CD4-positive, alpha-beta memory T cell (primary cell): ENCODE measurements around the gene PXDN. TPM values are rescaled to one million over a fixed set of nuclear protein-coding genes. Genes with fewer than 3 reads are reported as not detected.
"Not testable (repeated sequence)": the region's sequence is repeated elsewhere in the genome, so short reads cannot be mapped to it uniquely, and the experiment has no call there.

ENCODE experiments used
- CTCF ChIA-PET: fragments of 350-600 bp; sonication (Branson Sonifier 250); formaldehyde crosslinking; loops from one replicate; lab custom pipeline; 2021; ENCODE audit warnings: inconsistent platforms; ENCODE audit not compliant: partially characterized antibody; lab: Charles Lee
- POLR2A ChIA-PET: fragments of 350-600 bp; sonication (Branson Sonifier 250); formaldehyde crosslinking; loops from one replicate; lab custom pipeline; 2021; ENCODE audit not compliant: partially characterized antibody; lab: Charles Lee
- DNase-seq, 5 donors: peaks; one replicate each; pipeline versions ENCODE4 v3.0.0 to v3.0.0-alpha.2; 2020 to 2022; ENCODE audit warnings: mixed read lengths in 1 of 5
- H3K27ac ChIP-seq: one replicate; pipeline ENCODE4 v1.7.0; 2013; ENCODE audit warnings: low read depth, low read length
- H3K27me3 ChIP-seq: 2 replicates; pipeline ENCODE4 v1.7.0; 2013; ENCODE audit warnings: mild to moderate bottlenecking, low read length, moderate library complexity; ENCODE audit not compliant: insufficient read depth
- H3K36me3 ChIP-seq: 2 replicates; pipeline ENCODE4 v1.7.0; 2013; ENCODE audit warnings: mild to moderate bottlenecking, low read length, moderate library complexity; ENCODE audit not compliant: insufficient read depth
- H3K4me1 ChIP-seq: 2 replicates; pipeline ENCODE4 v1.7.0; 2013; ENCODE audit warnings: mild to moderate bottlenecking, low read length, moderate library complexity; ENCODE audit not compliant: insufficient read depth
- H3K4me3 ChIP-seq, 2 donors: one replicate each; pipeline ENCODE4 v1.7.0; 2013; ENCODE audit warnings: low read length in 2 of 2, mild to moderate bottlenecking in 1 of 2
- H3K9me3 ChIP-seq, 2 donors: one replicate each; pipeline ENCODE4 v1.7.0; 2013; ENCODE audit warnings: low read length in 2 of 2, control low read depth in 1 of 2; ENCODE audit not compliant: control insufficient read depth in 1 of 2
- H3K27ac Mint-ChIP-seq, 7 donors: one replicate each; pipeline ENCODE4 v1.8.0; 2020 to 2021; ENCODE audit warnings: mixed read lengths in 7 of 7, mild to moderate bottlenecking in 6 of 7, inconsistent platforms in 3 of 7, moderate library complexity in 3 of 7
- H3K27me3 Mint-ChIP-seq, 2 donors: one replicate each; pipeline ENCODE4 v1.8.0; 2020 to 2021; ENCODE audit warnings: mixed read lengths in 2 of 2
- H3K36me3 Mint-ChIP-seq, 2 donors: one replicate each; pipeline ENCODE4 v1.8.0; 2020 to 2021; ENCODE audit warnings: mixed read lengths in 2 of 2, inconsistent platforms in 1 of 2, mild to moderate bottlenecking in 1 of 2
- H3K4me1 Mint-ChIP-seq, 4 donors: one replicate each; pipeline ENCODE4 v1.8.0; 2020 to 2021; ENCODE audit warnings: mixed read lengths in 4 of 4, mild to moderate bottlenecking in 1 of 4
- H3K4me3 Mint-ChIP-seq, 8 donors: one replicate each; pipeline ENCODE4 v1.8.0; 2020 to 2021; ENCODE audit warnings: mixed read lengths in 8 of 8, mild to moderate bottlenecking in 7 of 8, moderate library complexity in 6 of 8, inconsistent platforms in 3 of 8
- H3K9me3 Mint-ChIP-seq, 8 donors: one replicate each; pipeline ENCODE4 v1.8.0; 2020 to 2021; ENCODE audit warnings: mixed read lengths in 8 of 8, mild to moderate bottlenecking in 5 of 8, inconsistent platforms in 3 of 8, moderate library complexity in 1 of 8
- intact Hi-C: fragments of 100-400 bp; cut with micrococcal nuclease; formaldehyde crosslinking; loops from one replicate; pipeline ENCODE4 v1.15.1; 2023
- polyA plus RNA-seq, 2 donors: library from polyadenylated mRNA; unstranded; fragments of 300-500 nt; fragmentation: Illumina TruSeq; gene quantifications; one replicate each; pipeline ENCODE4 v1.2.3, GENCODE V29; 2021
- total RNA-seq, 2 experiments: library from RNA; stranded (reverse); gene quantifications; one replicate each; pipeline ENCODE4 v1.2.3, GENCODE V29; 2021

PXDN gene
- total and polyA plus RNA-seq, 4 experiments from 2014 or later, result 0.79 TPM; not detected in 3

GRCh38 chr2:1723397-1724042 is 20.8 kb downstream of the PXDN start:
- Histone ChIP-seq H3K9me3 (no peaks in the 10 kb centered on the region), H3K36me3 (no peaks in the 10 kb centered on the region), H3K27ac (no peak overlapping the region), H3K27me3 (no peaks in the 10 kb centered on the region), H3K4me1 (no peaks in the 10 kb centered on the region), H3K4me3 (no peak overlapping the region)
- Mint-ChIP-seq H3K9me3 (peaks cover 0 to 4% (median 0%) of the 10 kb centered on the region in 8 donors), H3K4me1 (no peaks in the 10 kb centered on the region), H3K27me3 (peaks cover 0 to 2% of the 10 kb centered on the region in 2 donors), H3K4me3 (no peak overlapping the region), H3K36me3 (no peaks in the 10 kb centered on the region), H3K27ac (no peak overlapping the region)
- CTCF ChIA-PET, result no interaction called here
- intact Hi-C loops, result no loop called here
- POLR2A ChIA-PET, result no interaction called here
- no peak for DNase-seq

- H3K9me3 ChIP-seq, result no peaks in the 10 kb centered on the region
- CTCF ChIA-PET, result no interaction called here
- no peak overlapping the region for H3K27ac ChIP-seq
- Mint-ChIP-seq H3K27me3 (peaks cover 0 to 2% of the 10 kb centered on the region in 2 donors), H3K9me3 (peaks cover 0 to 9% (median 0%) of the 10 kb centered on the region in 8 donors), H3K4me3 (no peak overlapping the region), H3K27ac (no peak overlapping the region), H3K4me1 (peaks cover 0 to 3% (median 0%) of the 10 kb centered on the region in 4 donors), H3K36me3 (no peaks in the 10 kb centered on the region)
- no peak overlapping the region for H3K4me3 ChIP-seq
- no peaks in the 10 kb centered on the region for H3K4me1 ChIP-seq
- no peaks in the 10 kb centered on the region for H3K36me3 ChIP-seq
- no peaks in the 10 kb centered on the region for H3K27me3 ChIP-seq
- POLR2A ChIA-PET, result no interaction called here
- DNase-seq, result no peak
- intact Hi-C loops, result no loop called here
Observed at GRCh38 chr2:1722692-1723091, 21.6 kb downstream of the PXDN start.

- ChIA-PET POLR2A (no interaction called here), CTCF (no interaction called here)
- Mint-ChIP-seq H3K4me3 (no peak overlapping the region), H3K27me3 (no peaks in the 10 kb centered on the region), H3K9me3 (peaks cover 0 to 8% (median 0%) of the 10 kb centered on the region in 8 donors), H3K27ac (no peak overlapping the region), H3K36me3 (no peaks in the 10 kb centered on the region), H3K4me1 (peaks cover 0 to 3% (median 0%) of the 10 kb centered on the region in 4 donors)
- Histone ChIP-seq H3K27ac (no peak overlapping the region), H3K27me3 (no peaks in the 10 kb centered on the region), H3K4me3 (no peak overlapping the region), H3K36me3 (no peaks in the 10 kb centered on the region), H3K9me3 (no peaks in the 10 kb centered on the region), H3K4me1 (no peaks in the 10 kb centered on the region)
- no peak for DNase-seq
- intact Hi-C loops, result no loop called here
Observed at GRCh38 chr2:1721706-1722646, 22.3 kb downstream of the PXDN start.

- H3K4me3 Mint-ChIP-seq, result no peak overlapping the region
- H3K27ac Mint-ChIP-seq, result no peak overlapping the region
- H3K36me3 Mint-ChIP-seq, result no peaks in the 10 kb centered on the region
- no peak overlapping the region for H3K4me3 ChIP-seq
- no peaks in the 10 kb centered on the region for H3K27me3 Mint-ChIP-seq
- peaks cover 0 to 3% (median 0%) of the 10 kb centered on the region in 4 donors for H3K4me1 Mint-ChIP-seq
- DNase-seq, result no peak
- no peaks in the 10 kb centered on the region for H3K9me3 ChIP-seq
- no peaks in the 10 kb centered on the region for H3K4me1 ChIP-seq
- no peak overlapping the region for H3K27ac ChIP-seq
- CTCF ChIA-PET, result no interaction called here
- POLR2A ChIA-PET, result no interaction called here
- no peaks in the 10 kb centered on the region for H3K36me3 ChIP-seq
- H3K27me3 ChIP-seq, result no peaks in the 10 kb centered on the region
- intact Hi-C loops, result no loop called here
- H3K9me3 Mint-ChIP-seq, result peaks cover 0 to 6% (median 0%) of the 10 kb centered on the region in 8 donors
Observed at GRCh38 chr2:1718339-1719220, 25.7 kb downstream of the PXDN start.

GRCh38 chr2:1717113-1717512 is 27.2 kb downstream of the PXDN start:
- Histone ChIP-seq H3K9me3 (no peaks in the 10 kb centered on the region), H3K36me3 (no peaks in the 10 kb centered on the region), H3K4me3 (no peak overlapping the region), H3K4me1 (no peaks in the 10 kb centered on the region), H3K27ac (no peak overlapping the region), H3K27me3 (no peaks in the 10 kb centered on the region)
- DNase-seq, result no peak
- Mint-ChIP-seq H3K9me3 (peaks cover 0 to 8% (median 0%) of the 10 kb centered on the region in 8 donors), H3K27me3 (peaks cover 0 to 3% of the 10 kb centered on the region in 2 donors), H3K36me3 (no peaks in the 10 kb centered on the region), H3K4me3 (no peak overlapping the region), H3K27ac (no peak overlapping the region), H3K4me1 (peaks cover 0 to 3% (median 0%) of the 10 kb centered on the region in 4 donors)
- CTCF ChIA-PET, result no interaction called here
- POLR2A ChIA-PET, result no interaction called here
- intact Hi-C loops, result no loop called here

GRCh38 chr2:1716441-1716840 is 27.9 kb downstream of the PXDN start:
- H3K4me3 Mint-ChIP-seq, result no peak overlapping the region
- Histone ChIP-seq H3K36me3 (no peaks in the 10 kb centered on the region), H3K27me3 (no peaks in the 10 kb centered on the region), H3K27ac (no peak overlapping the region), H3K4me3 (no peak overlapping the region), H3K9me3 (no peaks in the 10 kb centered on the region), H3K4me1 (no peaks in the 10 kb centered on the region)
- no peaks in the 10 kb centered on the region for H3K36me3 Mint-ChIP-seq
- peaks cover 2 to 3% of the 10 kb centered on the region in 2 donors for H3K27me3 Mint-ChIP-seq
- CTCF ChIA-PET, result no interaction called here
- POLR2A ChIA-PET, result no interaction called here
- DNase-seq, result no peak
- no peak overlapping the region for H3K27ac Mint-ChIP-seq
- intact Hi-C loops, result no loop called here
- peaks cover 0 to 3% (median 0%) of the 10 kb centered on the region in 4 donors for H3K4me1 Mint-ChIP-seq
- H3K9me3 Mint-ChIP-seq, result peaks cover 0 to 8% (median 0%) of the 10 kb centered on the region in 8 donors

GRCh38 chr2:1716014-1716305 is 28.4 kb downstream of the PXDN start:
- not testable (repeated sequence) for H3K36me3 Mint-ChIP-seq

More at GRCh38 chr2:1716014-1716305, 28.4 kb downstream of the PXDN start:
- H3K9me3 Mint-ChIP-seq, H3K4me3 ChIP-seq, H3K27ac ChIP-seq, H3K27me3 Mint-ChIP-seq, H3K4me3 Mint-ChIP-seq, H3K27ac Mint-ChIP-seq, intact Hi-C loops, POLR2A ChIA-PET, H3K27me3 ChIP-seq, DNase-seq, H3K4me1 ChIP-seq, CTCF ChIA-PET, H3K36me3 ChIP-seq, H3K9me3 ChIP-seq, H3K4me1 Mint-ChIP-seq: not testable (repeated sequence)
